OCI-LY7 (cell line): ENCODE measurements around the gene CERS1. TPM values are rescaled to one million over a fixed set of nuclear protein-coding genes. Genes with fewer than 3 reads are reported as not detected.

Experiments used
- BruUV-seq: library from RNA; stranded (reverse); fragments of 400-500 nt; replicated peaks from 2 replicates; lab custom pipeline; 2021; lab: Mats Ljungman, UMichigan
- CTCF ChIA-PET: fragments of 300-600 bp; sonication (Branson Sonifier 250); formaldehyde crosslinking; loops from one replicate; lab custom pipeline; 2022; ENCODE audit warnings: antibody characterized with exemption; ENCODE audit not compliant: unreplicated experiment; lab: Charles Lee
- POLR2A ChIA-PET: fragments of 300-600 bp; sonication (Branson Sonifier 250); formaldehyde crosslinking; loops from one replicate; lab custom pipeline; 2022; ENCODE audit warnings: antibody characterized with exemption; lab: Charles Lee
- DNase-seq: peaks from one replicate; pipeline ENCODE4 v3.0.0-alpha.2; 2015; ENCODE audit warnings: low spot score
- H2AFZ ChIP-seq: fragments of 200-600 bp; sonication (generic), shearing (Covaris generic); 2 replicates; pipeline ENCODE4 v1.6.1; 2014; ENCODE audit warnings: mild to moderate bottlenecking, antibody characterized with exemption, low read length, moderate library complexity
- H3K27ac ChIP-seq: fragments of 200-600 bp; sonication (generic); 2 replicates; pipeline ENCODE4 v1.5.1; 2014; ENCODE audit warnings: mixed run types, low read depth, mild to moderate bottlenecking, moderate library complexity, low read length, inconsistent platforms; ENCODE audit not compliant: poor library complexity, severe bottlenecking
- H3K36me3 ChIP-seq: fragments of 200-600 bp; sonication (generic); 2 replicates; pipeline ENCODE4 v1.6.1; 2014; ENCODE audit warnings: mild to moderate bottlenecking, antibody characterized with exemption, low read length, moderate library complexity, mixed read lengths; ENCODE audit not compliant: insufficient read depth
- H3K4me1 ChIP-seq: fragments of 200-600 bp; sonication (generic); 2 replicates; pipeline ENCODE4 v1.5.1; 2014; ENCODE audit warnings: mild to moderate bottlenecking, low read length; ENCODE audit not compliant: insufficient read depth, poor library complexity, severe bottlenecking
- H3K4me2 ChIP-seq: fragments of 200-600 bp; sonication (generic); 2 replicates; pipeline ENCODE4 v1.6.1; 2014; ENCODE audit warnings: mild to moderate bottlenecking, low read length
- H3K4me3 ChIP-seq: fragments of 200-600 bp; sonication (generic); 2 replicates; pipeline ENCODE4 v1.5.1; 2014; ENCODE audit warnings: mild to moderate bottlenecking, low read depth, low read length; ENCODE audit not compliant: poor library complexity, severe bottlenecking
- H3K79me2 ChIP-seq: fragments of 200-600 bp; sonication (generic); 2 replicates; pipeline ENCODE4 v1.6.1; 2016; ENCODE audit warnings: low read depth, mild to moderate bottlenecking, low read length, moderate library complexity, mixed read lengths; ENCODE audit not compliant: insufficient read depth
- H3K9me2 ChIP-seq: fragments of 200-600 bp; sonication (generic); 2 replicates; pipeline ENCODE4 v1.6.1; 2016; ENCODE audit warnings: mild to moderate bottlenecking, low read length, mixed read lengths; ENCODE audit not compliant: insufficient read depth
- H3K9me3 ChIP-seq: fragments of 200-600 bp; sonication (generic); 2 replicates; pipeline ENCODE4 v1.6.1; 2014; ENCODE audit warnings: mild to moderate bottlenecking, mixed run types, low read length, mixed read lengths
- H4K20me1 ChIP-seq: fragments of 200-600 bp; sonication (generic); 2 replicates; pipeline ENCODE4 v1.6.1; 2014; ENCODE audit warnings: mild to moderate bottlenecking, antibody characterized with exemption, low read length, moderate library complexity, mixed read lengths; ENCODE audit not compliant: insufficient read depth
- EZH2phosphoT487 ChIP-seq: fragments of 200-600 bp; sonication (generic); IDR thresholded peaks from 2 replicates; pipeline ENCODE4 v1.6.1; 2018; ENCODE audit warnings: low read depth, borderline replicate concordance, mild to moderate bottlenecking, mixed run types, antibody characterized with exemption, low read length, moderate library complexity, mixed read lengths
- intact Hi-C: fragments of 100-400 bp; cut with micrococcal nuclease; formaldehyde crosslinking; loops from one replicate; pipeline ENCODE4 v1.10.0; 2022; ENCODE audit not compliant: unreplicated experiment
- total RNA-seq, 2 experiments: library from RNA; depleted of rRNA in 1 of 2; stranded (reverse); fragments of >200 nt in 1 of 2; shearing (Covaris generic) in 1 of 2; gene quantifications; 2 replicates each; pipeline ENCODE4 v1.2.3, GENCODE V29; 2014 to 2022
- TF ChIP-seq, protein P1 (sequence below): fragments of 200-600 bp; sonication (generic); conservative IDR thresholded peaks from 2 replicates; pipeline ENCODE4 v1.5.1; 2014; ENCODE audit warnings: mild to moderate bottlenecking, antibody characterized with exemption, low read length, moderate library complexity, mixed read lengths

Gene CERS1
- total RNA-seq, 2 experiments from 2014 or later, result 0.09 TPM; not detected in 1

DNA sequence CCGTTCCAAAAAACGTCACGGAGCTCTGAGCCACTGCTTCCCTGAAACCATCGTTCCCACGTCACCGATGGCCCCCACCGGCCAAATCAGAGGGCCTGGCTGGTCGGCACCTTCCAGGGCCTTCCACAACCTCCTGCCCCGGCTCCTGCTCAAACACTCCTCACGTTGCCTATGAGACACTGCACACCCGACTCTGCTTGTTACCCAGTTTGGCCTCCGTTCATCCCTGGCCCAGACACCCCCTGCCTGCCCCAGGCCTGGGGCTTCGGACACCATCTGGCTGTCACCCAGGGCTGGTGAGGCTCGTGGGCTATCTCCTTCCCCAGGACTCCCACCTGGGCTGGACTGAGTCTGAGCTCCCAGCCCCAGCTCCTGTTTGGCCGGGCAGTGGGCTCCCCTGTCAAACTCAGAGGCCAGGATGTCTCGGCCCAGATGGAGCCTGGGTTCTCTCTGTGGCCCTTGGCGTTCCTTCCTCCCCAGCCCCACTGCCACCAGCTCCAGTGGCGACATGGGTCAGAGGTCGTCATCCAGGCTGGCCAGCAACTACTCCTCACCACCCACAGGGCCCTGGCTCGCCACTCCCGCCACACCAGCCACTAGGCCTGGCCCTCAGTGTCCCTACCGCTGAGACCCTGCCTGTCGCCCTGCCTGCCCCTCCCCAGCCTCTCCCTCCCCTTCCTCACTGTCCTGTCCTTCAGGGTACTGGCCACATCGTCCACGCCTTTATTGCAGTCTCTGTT lies 17.7 kb downstream of the CERS1 start:
- DNase-seq, result no peak
- no peak overlapping the region for H2AFZ ChIP-seq
- ChIA-PET CTCF (no interaction called here), POLR2A (no interaction called here)
- intact Hi-C loops, result no loop called here
- H3K9me3 ChIP-seq, result no peaks in the 10 kb centered on the region
- H3K4me3 ChIP-seq, result no peak overlapping the region
- H3K79me2 ChIP-seq, result no peaks in the 10 kb centered on the region
- no peak overlapping the region for H3K27ac ChIP-seq
- no peaks in the 10 kb centered on the region for H3K9me2 ChIP-seq
- no TSS peak for BruUV-seq
- no peak overlapping the region for H3K4me2 ChIP-seq
- H3K4me1 ChIP-seq, result no peaks in the 10 kb centered on the region
- no peaks in the 10 kb centered on the region for H4K20me1 ChIP-seq
- TF ChIP-seq, protein P1, sequence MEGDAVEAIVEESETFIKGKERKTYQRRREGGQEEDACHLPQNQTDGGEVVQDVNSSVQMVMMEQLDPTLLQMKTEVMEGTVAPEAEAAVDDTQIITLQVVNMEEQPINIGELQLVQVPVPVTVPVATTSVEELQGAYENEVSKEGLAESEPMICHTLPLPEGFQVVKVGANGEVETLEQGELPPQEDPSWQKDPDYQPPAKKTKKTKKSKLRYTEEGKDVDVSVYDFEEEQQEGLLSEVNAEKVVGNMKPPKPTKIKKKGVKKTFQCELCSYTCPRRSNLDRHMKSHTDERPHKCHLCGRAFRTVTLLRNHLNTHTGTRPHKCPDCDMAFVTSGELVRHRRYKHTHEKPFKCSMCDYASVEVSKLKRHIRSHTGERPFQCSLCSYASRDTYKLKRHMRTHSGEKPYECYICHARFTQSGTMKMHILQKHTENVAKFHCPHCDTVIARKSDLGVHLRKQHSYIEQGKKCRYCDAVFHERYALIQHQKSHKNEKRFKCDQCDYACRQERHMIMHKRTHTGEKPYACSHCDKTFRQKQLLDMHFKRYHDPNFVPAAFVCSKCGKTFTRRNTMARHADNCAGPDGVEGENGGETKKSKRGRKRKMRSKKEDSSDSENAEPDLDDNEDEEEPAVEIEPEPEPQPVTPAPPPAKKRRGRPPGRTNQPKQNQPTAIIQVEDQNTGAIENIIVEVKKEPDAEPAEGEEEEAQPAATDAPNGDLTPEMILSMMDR, result no peak
- TF ChIP-seq EZH2phosphoT487, result no peak
- H3K36me3 ChIP-seq, result no peaks in the 10 kb centered on the region; the same call in 1 of the 2 replicates

DNA sequence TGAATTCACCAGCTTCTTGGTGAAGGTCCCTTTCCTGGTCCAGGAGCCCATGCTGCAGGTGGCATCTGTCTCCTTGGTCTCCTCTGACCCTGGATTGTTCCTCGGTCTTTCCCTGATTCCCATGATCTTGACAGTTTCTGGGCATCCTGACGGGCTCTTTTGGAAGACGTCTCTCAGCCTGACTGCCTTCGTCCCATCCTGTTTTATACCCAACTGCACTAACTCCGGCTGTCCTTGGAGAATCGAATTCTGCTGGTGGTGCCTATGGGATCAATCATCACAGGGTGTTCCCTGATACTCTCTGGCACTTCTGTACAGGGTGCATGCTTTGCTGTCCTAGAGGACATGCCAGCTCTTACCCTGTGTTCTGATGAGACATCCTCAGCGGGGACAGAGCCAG lies 19.1 kb downstream of the CERS1 start:
- intact Hi-C loops, result no loop called here
- CTCF ChIA-PET, result no interaction called here
- H3K4me2 ChIP-seq, result no peak overlapping the region
- no peaks in the 10 kb centered on the region; the same call in 1 of the 2 replicates for H3K36me3 ChIP-seq
- POLR2A ChIA-PET, result interaction anchor here (1.3 kb wide), 1 partner anchor 42 kb away, joined by 3 read pairs; the partner anchor contains the start of genes COPE and DDX49
- no peaks in the 10 kb centered on the region for H3K9me2 ChIP-seq
- BruUV-seq, result no TSS peak
- no peak overlapping the region for H2AFZ ChIP-seq
- no peaks in the 10 kb centered on the region for H3K9me3 ChIP-seq
- H4K20me1 ChIP-seq, result no peaks in the 10 kb centered on the region
- TF ChIP-seq, protein P1, result no peak
- TF ChIP-seq EZH2phosphoT487, result no peak
- H3K4me3 ChIP-seq, result no peak overlapping the region
- DNase-seq, result no peak
- H3K4me1 ChIP-seq, result no peaks in the 10 kb centered on the region
- no peak overlapping the region for H3K27ac ChIP-seq
- no peaks in the 10 kb centered on the region for H3K79me2 ChIP-seq

DNA sequence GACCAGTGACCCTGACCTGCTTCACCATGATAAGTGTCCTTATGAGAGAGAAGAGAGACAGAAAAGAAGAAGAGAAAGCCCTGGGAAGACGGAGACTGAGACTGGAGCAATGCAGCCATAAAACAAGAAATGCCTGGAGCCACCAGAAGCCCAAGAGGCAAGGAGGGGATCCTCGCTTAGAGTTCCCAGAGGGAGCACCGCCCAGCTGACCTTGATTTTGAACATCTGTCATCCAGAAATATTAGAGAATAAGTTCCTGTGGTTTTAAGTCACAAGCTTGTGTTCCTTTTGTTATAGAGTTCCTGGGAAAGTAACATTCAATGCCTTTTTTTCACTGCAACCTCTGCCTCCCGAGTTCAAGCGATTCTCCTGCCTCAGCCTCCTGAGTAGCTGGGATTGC lies 20.2 kb downstream of the CERS1 start:
- no peaks in the 10 kb centered on the region; the same call in 1 of the 2 replicates for H3K36me3 ChIP-seq
- no peaks in the 10 kb centered on the region for H4K20me1 ChIP-seq
- H3K9me3 ChIP-seq, result no peaks in the 10 kb centered on the region
- H3K79me2 ChIP-seq, result no peaks in the 10 kb centered on the region
- ChIA-PET POLR2A (interaction anchor here (0.6 to 0.7 kb wide), 2 partner anchors 17 to 42 kb away, joined by 3 read pairs; no protein-coding TSS in a partner anchor), CTCF (no interaction called here)
- TF ChIP-seq, protein P1, result no peak
- no peak for TF ChIP-seq EZH2phosphoT487
- H3K4me1 ChIP-seq, result no peaks in the 10 kb centered on the region
- H3K4me2 ChIP-seq, result no peak overlapping the region
- H3K4me3 ChIP-seq, result no peak overlapping the region
- no peak for DNase-seq
- intact Hi-C loops, result no loop called here
- no peaks in the 10 kb centered on the region for H3K9me2 ChIP-seq
- no peak overlapping the region for H2AFZ ChIP-seq
- BruUV-seq, result no TSS peak
- no peak overlapping the region for H3K27ac ChIP-seq
